Vagina (tissue), 2 donors: ENCODE results near the gene CLEC16A.

Experiments used
- POLR2A ChIP-seq, 2 donors: fragments of 450-650 bp; IDR thresholded peaks; one replicate each; pipeline ENCODE4 v1.6.1; 2017; ENCODE audit warnings: antibody characterized with exemption in 2 of 2, mild to moderate bottlenecking in 2 of 2, moderate library complexity in 2 of 2
- TF ChIP-seq, protein P1 (sequence below), 3 experiments: fragments of 450-650 bp in 2 of 3; fragments of 200-600 bp in 1 of 3; sonication (generic) in 1 of 3; IDR thresholded peaks; one replicate each; pipeline ENCODE4 v1.5.1; 2017 to 2019; ENCODE audit warnings: antibody characterized with exemption in 3 of 3, mild to moderate bottlenecking in 2 of 3, moderate library complexity in 2 of 3

DNA sequence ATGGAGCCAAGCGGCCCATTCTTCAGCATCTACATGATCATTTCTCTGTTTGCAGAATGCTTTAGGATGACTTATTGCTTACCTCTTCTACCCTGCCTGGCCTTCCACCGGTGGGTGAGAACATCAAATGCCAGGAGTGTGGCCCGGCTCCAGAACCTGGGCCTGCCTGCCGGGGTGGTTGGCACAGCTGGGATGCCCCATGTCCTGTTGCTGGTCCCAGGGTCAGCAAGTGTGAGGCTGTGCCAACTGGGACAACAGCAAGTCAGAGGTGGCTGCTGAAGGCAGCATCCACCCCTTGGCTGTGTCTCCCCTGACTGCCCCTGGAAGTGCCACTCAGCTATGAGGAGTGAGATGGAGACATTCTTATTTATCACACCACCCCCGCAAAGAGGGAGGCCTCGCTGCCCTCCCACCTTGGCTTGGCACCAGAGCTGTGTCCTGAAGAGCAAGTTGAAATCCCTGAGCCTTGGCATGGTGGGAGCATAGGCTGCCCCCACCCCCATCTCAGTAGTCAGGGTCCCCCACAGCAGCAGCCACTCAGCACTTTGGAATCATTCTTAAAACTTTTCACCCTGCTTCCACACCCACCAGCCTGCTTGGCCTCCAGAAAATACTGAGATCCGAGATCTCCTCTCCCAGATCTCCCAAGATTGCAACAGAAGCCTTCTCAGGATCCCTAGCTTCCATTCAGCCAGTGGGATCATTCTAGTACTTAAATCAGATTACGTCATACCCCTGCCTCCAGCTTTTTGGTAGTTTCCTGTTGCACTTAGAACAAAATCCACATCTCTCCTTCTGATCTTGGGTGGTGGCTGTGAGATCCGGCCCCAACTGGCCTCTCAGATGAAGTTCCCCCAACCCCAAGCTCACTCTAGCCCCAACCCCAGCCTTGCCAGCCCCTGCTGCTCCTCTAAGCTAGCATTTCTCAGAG is 184.1 kb downstream of the CLEC16A start:
- no peak for TF ChIP-seq POLR2A (IDR thresholded peaks at IDR 0.05)
- TF ChIP-seq, protein P1, sequence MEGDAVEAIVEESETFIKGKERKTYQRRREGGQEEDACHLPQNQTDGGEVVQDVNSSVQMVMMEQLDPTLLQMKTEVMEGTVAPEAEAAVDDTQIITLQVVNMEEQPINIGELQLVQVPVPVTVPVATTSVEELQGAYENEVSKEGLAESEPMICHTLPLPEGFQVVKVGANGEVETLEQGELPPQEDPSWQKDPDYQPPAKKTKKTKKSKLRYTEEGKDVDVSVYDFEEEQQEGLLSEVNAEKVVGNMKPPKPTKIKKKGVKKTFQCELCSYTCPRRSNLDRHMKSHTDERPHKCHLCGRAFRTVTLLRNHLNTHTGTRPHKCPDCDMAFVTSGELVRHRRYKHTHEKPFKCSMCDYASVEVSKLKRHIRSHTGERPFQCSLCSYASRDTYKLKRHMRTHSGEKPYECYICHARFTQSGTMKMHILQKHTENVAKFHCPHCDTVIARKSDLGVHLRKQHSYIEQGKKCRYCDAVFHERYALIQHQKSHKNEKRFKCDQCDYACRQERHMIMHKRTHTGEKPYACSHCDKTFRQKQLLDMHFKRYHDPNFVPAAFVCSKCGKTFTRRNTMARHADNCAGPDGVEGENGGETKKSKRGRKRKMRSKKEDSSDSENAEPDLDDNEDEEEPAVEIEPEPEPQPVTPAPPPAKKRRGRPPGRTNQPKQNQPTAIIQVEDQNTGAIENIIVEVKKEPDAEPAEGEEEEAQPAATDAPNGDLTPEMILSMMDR (IDR thresholded peaks at IDR 0.05), result no peak
